ENCODE measurements around the gene BICD2.

The BICD2 gene

GRCh38 chr9:92710368-92710767, 54.3 kb downstream of the BICD2 start:
- peaks cover 3% of the 10 kb centered on the region for H3K4me1 ChIP-seq (ENCODE audit: control insufficient read depth, insufficient read depth, low read length, poor library complexity, severe bottlenecking)
- no peak overlapping the region for H3K27ac ChIP-seq (ENCODE audit: low read depth, low read length, severe bottlenecking)
- H3K4me3 ChIP-seq (ENCODE audit: extremely low read depth, insufficient read depth, low read length, poor library complexity, severe bottlenecking), result no peak overlapping the region
- peaks cover 73% of the 10 kb centered on the region for H3K36me3 ChIP-seq (ENCODE audit: control insufficient read depth, insufficient read depth, low read length)
- no peaks in the 10 kb centered on the region for H3K9me3 ChIP-seq (ENCODE audit: control insufficient read depth, low read length)
- WGBS, 2 experiments (ENCODE audit: insufficient coverage in 2 of 2), result 86 to 100% methylated on average over 1 to 2 of the region's 3 CpGs

GRCh38 chr9:92709954-92710353, 54.7 kb downstream of the BICD2 start:
- no peaks in the 10 kb centered on the region for H3K9me3 ChIP-seq (ENCODE audit: control insufficient read depth, low read length)
- H3K4me3 ChIP-seq (ENCODE audit: extremely low read depth, insufficient read depth, low read length, poor library complexity, severe bottlenecking), result no peak overlapping the region
- H3K36me3 ChIP-seq (ENCODE audit: control insufficient read depth, insufficient read depth, low read length), result peaks cover 72% of the 10 kb centered on the region
- WGBS, 2 experiments (ENCODE audit: insufficient coverage in 2 of 2), result 71 to 89% methylated on average over 1 to 3 of the region's 3 CpGs
- H3K27ac ChIP-seq (ENCODE audit: low read depth, low read length, severe bottlenecking), result no peak overlapping the region
- peaks cover 3% of the 10 kb centered on the region for H3K4me1 ChIP-seq (ENCODE audit: control insufficient read depth, insufficient read depth, low read length, poor library complexity, severe bottlenecking)

GRCh38 chr9:92709240-92709639, 55.4 kb downstream of the BICD2 start:
- peaks cover 70% of the 10 kb centered on the region for H3K36me3 ChIP-seq (ENCODE audit: control insufficient read depth, insufficient read depth, low read length)
- H3K27ac ChIP-seq (ENCODE audit: low read depth, low read length, severe bottlenecking), result no peak overlapping the region
- H3K4me3 ChIP-seq (ENCODE audit: extremely low read depth, insufficient read depth, low read length, poor library complexity, severe bottlenecking), result no peak overlapping the region
- H3K4me1 ChIP-seq (ENCODE audit: control insufficient read depth, insufficient read depth, low read length, poor library complexity, severe bottlenecking), result peaks cover 3% of the 10 kb centered on the region
- no peaks in the 10 kb centered on the region for H3K9me3 ChIP-seq (ENCODE audit: control insufficient read depth, low read length)

DNA sequence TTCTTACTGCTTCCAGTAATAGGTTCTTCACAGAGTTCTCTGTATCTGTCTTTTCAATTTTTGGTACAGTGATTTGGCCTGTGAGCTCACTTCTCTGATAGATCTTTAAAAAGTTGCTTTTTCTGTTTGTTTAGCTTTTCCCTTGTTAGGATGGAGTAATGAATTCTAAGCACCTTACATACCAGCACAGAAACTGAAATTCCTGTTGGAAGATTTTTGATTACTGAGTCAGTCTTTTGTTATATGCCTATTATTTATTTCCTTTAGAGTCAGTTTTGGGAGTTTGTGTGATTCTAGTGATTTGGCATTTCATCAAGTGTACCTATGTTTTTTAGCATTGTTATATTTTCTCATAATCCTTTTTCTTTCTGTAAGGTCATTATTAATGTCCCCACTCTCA, 57.1 kb downstream of the BICD2 start:
- peaks cover 54% of the 10 kb centered on the region for H3K36me3 ChIP-seq (ENCODE audit: control insufficient read depth, insufficient read depth, low read length)
- H3K27ac ChIP-seq (ENCODE audit: low read depth, low read length, severe bottlenecking), result no peak overlapping the region
- no peaks in the 10 kb centered on the region for H3K9me3 ChIP-seq (ENCODE audit: control insufficient read depth, low read length)
- H3K4me1 ChIP-seq (ENCODE audit: control insufficient read depth, insufficient read depth, low read length, poor library complexity, severe bottlenecking), result peaks cover 3% of the 10 kb centered on the region
- no peak overlapping the region for H3K4me3 ChIP-seq (ENCODE audit: extremely low read depth, insufficient read depth, low read length, poor library complexity, severe bottlenecking)

DNA sequence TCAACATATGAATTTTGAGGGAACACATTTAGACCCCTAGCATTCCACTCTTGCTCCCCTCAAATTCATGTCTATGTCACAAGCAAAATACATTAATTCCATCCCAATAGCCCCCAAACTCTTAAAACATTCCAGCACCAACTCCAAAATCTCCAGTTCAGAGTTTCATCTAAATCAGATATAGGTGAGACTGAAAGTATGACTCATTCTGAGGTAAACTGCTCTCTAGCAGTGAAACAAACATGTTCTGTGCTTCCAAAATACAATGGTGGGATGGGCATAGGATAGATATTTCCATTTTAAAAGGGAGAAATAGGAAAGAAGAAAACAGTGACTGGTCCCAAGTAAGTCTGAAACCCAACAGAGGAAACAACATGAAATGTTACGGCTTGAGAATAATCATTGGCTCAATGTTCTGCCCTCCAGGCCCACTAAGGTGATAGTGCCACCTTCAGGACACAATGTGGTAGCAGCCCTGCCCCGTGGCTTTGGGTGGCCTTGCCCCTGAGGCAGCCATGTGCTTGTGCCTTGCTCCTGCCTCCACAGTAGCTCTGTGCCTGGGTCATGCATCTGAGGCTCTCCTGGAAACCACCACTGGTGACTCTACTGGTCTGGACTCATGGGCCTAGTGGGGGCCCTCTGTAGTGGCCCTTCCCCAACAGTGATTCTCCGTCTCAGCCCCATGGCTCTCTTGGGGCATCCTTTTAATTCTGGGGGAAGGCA, 58.3 kb downstream of the BICD2 start:
- no peak overlapping the region for H3K4me3 ChIP-seq (ENCODE audit: extremely low read depth, insufficient read depth, low read length, poor library complexity, severe bottlenecking)
- WGBS, 2 experiments (ENCODE audit: insufficient coverage in 2 of 2), result 62 to 64% methylated on average over 3 of the region's 3 CpGs
- peaks cover 44% of the 10 kb centered on the region for H3K36me3 ChIP-seq (ENCODE audit: control insufficient read depth, insufficient read depth, low read length)
- H3K4me1 ChIP-seq (ENCODE audit: control insufficient read depth, insufficient read depth, low read length, poor library complexity, severe bottlenecking), result no peaks in the 10 kb centered on the region
- H3K9me3 ChIP-seq (ENCODE audit: control insufficient read depth, low read length), result no peaks in the 10 kb centered on the region
- no peak overlapping the region for H3K27ac ChIP-seq (ENCODE audit: low read depth, low read length, severe bottlenecking)

DNA sequence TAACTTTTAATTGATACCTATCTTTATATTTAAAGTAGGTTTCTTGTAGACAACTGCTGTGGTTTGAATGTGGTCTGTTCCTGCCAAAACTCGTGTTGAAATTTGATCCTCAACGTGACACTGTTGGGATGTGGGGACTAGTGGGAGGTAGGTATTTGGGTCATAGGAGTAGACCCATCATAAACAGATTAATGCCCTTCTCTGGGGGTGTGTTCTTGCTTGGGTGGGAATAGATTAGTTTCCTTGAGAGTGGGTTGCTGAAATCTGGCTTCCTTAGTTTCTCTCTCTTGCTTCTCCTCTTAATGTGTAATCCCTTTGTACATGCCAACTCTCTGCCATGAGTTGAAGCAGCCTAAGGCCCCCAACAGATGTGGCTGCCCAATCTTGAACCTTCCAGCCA, 60.1 kb downstream of the BICD2 start:
- Histone ChIP-seq H3K27ac (ENCODE audit: low read depth, low read length, severe bottlenecking) (no peak overlapping the region), H3K4me3 (ENCODE audit: extremely low read depth, insufficient read depth, low read length, poor library complexity, severe bottlenecking) (no peak overlapping the region), H3K36me3 (ENCODE audit: control insufficient read depth, insufficient read depth, low read length) (peaks cover 26% of the 10 kb centered on the region), H3K9me3 (ENCODE audit: control insufficient read depth, low read length) (no peaks in the 10 kb centered on the region), H3K4me1 (ENCODE audit: control insufficient read depth, insufficient read depth, low read length, poor library complexity, severe bottlenecking) (no peaks in the 10 kb centered on the region)
- 80 to 90% methylated on average over 1 to 2 of the region's 2 CpGs for WGBS, 2 experiments (ENCODE audit: insufficient coverage in 2 of 2)

GRCh38 chr9:92696619-92697018, 68.0 kb downstream of the BICD2 start:
- H3K9me3 ChIP-seq (ENCODE audit: control insufficient read depth, low read length), result peaks cover 37% of the 10 kb centered on the region
- no peak overlapping the region for H3K27ac ChIP-seq (ENCODE audit: low read depth, low read length, severe bottlenecking)
- WGBS, 2 experiments (ENCODE audit: insufficient coverage in 2 of 2), result 83 to 100% methylated on average over 1 of the region's 1 CpG
- no peaks in the 10 kb centered on the region for H3K36me3 ChIP-seq (ENCODE audit: control insufficient read depth, insufficient read depth, low read length)
- H3K4me1 ChIP-seq (ENCODE audit: control insufficient read depth, insufficient read depth, low read length, poor library complexity, severe bottlenecking), result no peaks in the 10 kb centered on the region
- no peak overlapping the region for H3K4me3 ChIP-seq (ENCODE audit: extremely low read depth, insufficient read depth, low read length, poor library complexity, severe bottlenecking)

GRCh38 chr9:92686954-92687353, 77.7 kb downstream of the BICD2 start:
- no peak overlapping the region for H3K4me3 ChIP-seq (ENCODE audit: extremely low read depth, insufficient read depth, low read length, poor library complexity, severe bottlenecking)
- H3K4me1 ChIP-seq (ENCODE audit: control insufficient read depth, insufficient read depth, low read length, poor library complexity, severe bottlenecking), result no peaks in the 10 kb centered on the region
- no peaks in the 10 kb centered on the region for H3K36me3 ChIP-seq (ENCODE audit: control insufficient read depth, insufficient read depth, low read length)
- peaks cover 2% of the 10 kb centered on the region for H3K9me3 ChIP-seq (ENCODE audit: control insufficient read depth, low read length)
- H3K27ac ChIP-seq (ENCODE audit: low read depth, low read length, severe bottlenecking), result no peak overlapping the region
- WGBS, 2 experiments (ENCODE audit: insufficient coverage in 2 of 2), result 70 to 83% methylated on average over 2 of the region's 3 CpGs

DNA sequence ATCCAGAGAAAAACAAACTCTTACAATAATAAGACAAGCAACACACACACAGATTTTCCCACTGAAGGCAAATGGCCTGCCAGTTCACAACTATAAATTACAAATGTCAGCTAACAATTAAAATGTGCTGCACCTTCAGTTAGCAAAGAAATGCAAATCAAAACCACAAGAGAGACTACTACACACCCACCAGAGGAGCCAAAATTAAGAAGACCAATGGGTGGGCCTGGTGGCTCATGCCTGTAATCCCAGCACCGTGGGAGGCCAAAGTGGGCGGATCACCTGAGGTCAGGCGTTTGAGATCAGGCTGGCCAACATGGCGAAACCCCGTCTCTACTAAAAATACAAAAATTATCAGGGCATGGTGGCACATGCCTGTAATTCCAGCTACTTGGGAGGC, 79.6 kb downstream of the BICD2 start:
- 74 to 82% methylated on average over 4 to 5 of the region's 5 CpGs for WGBS, 2 experiments (ENCODE audit: insufficient coverage in 2 of 2)
- Histone ChIP-seq H3K4me3 (ENCODE audit: extremely low read depth, insufficient read depth, low read length, poor library complexity, severe bottlenecking) (no peak overlapping the region), H3K4me1 (ENCODE audit: control insufficient read depth, insufficient read depth, low read length, poor library complexity, severe bottlenecking) (no peaks in the 10 kb centered on the region), H3K9me3 (ENCODE audit: control insufficient read depth, low read length) (no peaks in the 10 kb centered on the region), H3K36me3 (ENCODE audit: control insufficient read depth, insufficient read depth, low read length) (no peaks in the 10 kb centered on the region), H3K27ac (ENCODE audit: low read depth, low read length, severe bottlenecking) (no peak overlapping the region)

DNA sequence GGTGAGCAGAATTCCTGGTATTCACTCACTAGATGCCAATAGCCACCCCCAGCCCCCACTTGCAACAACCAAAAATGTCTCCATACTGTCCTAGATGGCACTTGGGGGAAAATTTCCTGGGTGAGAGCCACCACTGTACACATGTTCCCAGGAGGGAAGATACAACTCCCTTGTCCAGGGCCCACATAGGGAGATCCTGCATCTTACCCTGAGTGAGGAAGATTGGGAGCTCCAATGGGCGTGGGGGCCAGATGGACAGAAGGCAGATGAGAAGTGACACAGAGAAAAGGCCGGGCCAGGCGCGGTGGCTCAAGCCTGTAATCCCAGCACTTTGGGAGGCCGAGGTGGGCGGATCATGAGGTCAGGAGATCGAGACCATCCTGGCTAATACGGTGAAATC, 82.4 kb downstream of the BICD2 start:
- no peaks in the 10 kb centered on the region for H3K9me3 ChIP-seq (ENCODE audit: control insufficient read depth, low read length)
- H3K36me3 ChIP-seq (ENCODE audit: control insufficient read depth, insufficient read depth, low read length), result no peaks in the 10 kb centered on the region
- H3K4me1 ChIP-seq (ENCODE audit: control insufficient read depth, insufficient read depth, low read length, poor library complexity, severe bottlenecking), result no peaks in the 10 kb centered on the region
- H3K27ac ChIP-seq (ENCODE audit: low read depth, low read length, severe bottlenecking), result no peak overlapping the region
- H3K4me3 ChIP-seq (ENCODE audit: extremely low read depth, insufficient read depth, low read length, poor library complexity, severe bottlenecking), result no peak overlapping the region
- WGBS, 2 experiments (ENCODE audit: insufficient coverage in 2 of 2), result 76 to 100% methylated on average over 2 to 3 of the region's 8 CpGs

GRCh38 chr9:92680166-92681119, 84.2 kb downstream of the BICD2 start:
- no peak overlapping the region for H3K4me3 ChIP-seq (ENCODE audit: extremely low read depth, insufficient read depth, low read length, poor library complexity, severe bottlenecking)
- no peaks in the 10 kb centered on the region for H3K4me1 ChIP-seq (ENCODE audit: control insufficient read depth, insufficient read depth, low read length, poor library complexity, severe bottlenecking)
- 93 to 98% methylated on average over 9 to 10 of the region's 12 CpGs for WGBS, 2 experiments (ENCODE audit: insufficient coverage in 2 of 2)
- H3K27ac ChIP-seq (ENCODE audit: low read depth, low read length, severe bottlenecking), result no peak overlapping the region
- H3K36me3 ChIP-seq (ENCODE audit: control insufficient read depth, insufficient read depth, low read length), result no peaks in the 10 kb centered on the region
- H3K9me3 ChIP-seq (ENCODE audit: control insufficient read depth, low read length), result no peaks in the 10 kb centered on the region
